Measurements from ENCODE around the gene HADHA. TPM values are rescaled to one million over a fixed set of nuclear protein-coding genes. Genes with fewer than 3 reads are reported as not detected.

Gene HADHA
- total RNA-seq, 1 experiment from 2014 or later = 118 TPM

DNA sequence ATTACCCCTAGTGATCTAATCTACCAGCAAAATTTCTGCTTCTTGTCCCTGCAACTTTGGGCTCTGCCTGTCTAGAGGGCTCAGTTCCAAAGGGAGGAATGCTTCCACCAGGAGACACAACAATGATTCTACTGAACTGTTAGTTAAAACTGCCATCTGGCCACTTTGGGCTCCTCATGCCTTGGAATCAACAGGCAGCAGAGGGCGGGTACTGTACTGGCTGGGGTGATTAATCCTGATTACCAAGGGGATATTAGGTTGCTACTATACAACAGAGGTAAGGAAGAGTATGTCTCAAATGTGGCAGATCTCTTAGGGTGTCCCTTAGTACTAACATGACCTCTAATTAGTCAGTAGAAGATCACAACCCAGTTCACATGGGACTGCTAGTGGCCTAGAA lies 21.4 kb downstream of the HADHA start:
- ChIA-PET CTCF (no interaction called here), POLR2A (no interaction called here)
- ATAC-seq = no peak

GRCh38 chr2:26217720-26218119 lies 26.7 kb downstream of the HADHA start:
- Mint-ChIP-seq H3K4me1 (no peaks in the 10 kb centered on the region), H3K36me3 (peaks cover 44% of the 10 kb centered on the region), H3K4me3 (no peak overlapping the region), H3K27me3 (ENCODE audit: low read depth) (no peaks in the 10 kb centered on the region), H3K9me3 (no peaks in the 10 kb centered on the region), H3K27ac (no peak overlapping the region)
- DNase-seq (ENCODE audit: low spot score) (no peak), ATAC-seq (no peak)
- CTCF ChIA-PET = no interaction called here
- POLR2A ChIA-PET = no interaction called here
- TF ChIP-seq ZNF317 (CRISPR knock-in tag; IDR thresholded peaks at IDR 0.05; ENCODE audit: borderline replicate concordance, low read depth) = peak; percentile 83
- TF ChIP-seq CREM (CRISPR knock-in tag; IDR thresholded peaks at IDR 0.05) = no peak

More for the DNA sequence above, 21.4 kb downstream of the HADHA start:
- no peaks in the 10 kb centered on the region for H3K4me1 Mint-ChIP-seq
- peaks cover 13% of the 10 kb centered on the region for H3K9me3 Mint-ChIP-seq
- no peaks in the 10 kb centered on the region for H3K27me3 Mint-ChIP-seq (ENCODE audit: low read depth)
- H3K36me3 Mint-ChIP-seq = peaks cover 37% of the 10 kb centered on the region
- DNase-seq (ENCODE audit: low spot score) = no peak
- H3K4me3 Mint-ChIP-seq = no peak overlapping the region
- 0 out of 2 replicates have a peak overlapping the region, but pooled peaks have one; percentile 49 for H3K27ac Mint-ChIP-seq
- TF ChIP-seq ZNF232 (CRISPR knock-in tag; IDR thresholded peaks at IDR 0.05) (no peak), ATF1 (CRISPR knock-in tag; IDR thresholded peaks at IDR 0.05) (no peak), ZNF512 (CRISPR knock-in tag; IDR thresholded peaks at IDR 0.05; ENCODE audit: borderline replicate concordance) (no peak), ZNF396 (CRISPR knock-in tag; IDR thresholded peaks at IDR 0.05; ENCODE audit: borderline replicate concordance) (no peak), NR3C1 (CRISPR knock-in tag; conservative IDR thresholded peaks at IDR 0.05; ENCODE audit: low read depth) (no peak), NFE2L1 (CRISPR knock-in tag; IDR thresholded peaks at IDR 0.05) (no peak)

DNA sequence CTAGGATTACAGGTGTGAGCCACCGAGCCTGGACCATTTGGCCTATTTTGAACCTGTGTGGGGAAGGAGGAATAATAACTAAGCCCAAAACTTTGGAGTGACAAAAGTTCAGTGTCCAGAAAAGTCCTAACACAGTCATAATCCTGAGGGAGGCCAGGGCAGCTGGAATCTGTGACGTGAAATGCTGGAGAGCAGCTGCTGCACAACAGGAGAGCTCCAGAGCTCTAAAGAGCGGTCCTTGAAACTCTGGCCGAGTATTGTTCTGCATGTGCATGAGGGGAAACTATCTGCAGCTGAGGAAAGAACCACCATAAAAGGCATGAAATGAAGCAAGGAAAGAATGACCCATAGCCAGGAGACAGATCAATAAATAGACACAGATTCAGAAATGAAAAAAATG lies 27.8 kb downstream of the HADHA start:
- Mint-ChIP-seq H3K36me3 (peaks cover 55% of the 10 kb centered on the region), H3K27me3 (ENCODE audit: low read depth) (no peaks in the 10 kb centered on the region), H3K27ac (peak overlapping the region; percentile 36; the same call in 1 of the 2 replicates)

DNA sequence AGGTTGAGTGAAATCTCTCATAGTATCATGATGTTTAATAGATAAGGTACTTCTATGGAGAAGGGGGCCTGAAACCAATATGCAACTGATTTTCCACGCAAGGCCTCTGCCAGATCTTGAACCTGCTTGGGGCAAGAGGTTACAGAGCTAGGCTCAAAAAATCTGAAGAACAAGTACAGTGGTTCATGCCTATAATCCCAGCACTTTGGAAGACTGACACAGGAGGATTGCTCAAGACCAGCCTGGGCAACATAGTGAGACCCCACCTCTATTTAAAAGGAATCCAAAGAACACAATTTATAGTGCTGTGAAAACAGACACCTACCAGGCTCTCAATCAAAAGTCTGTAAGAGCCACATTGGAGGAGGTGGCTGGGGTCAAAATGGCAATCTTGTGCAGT lies 28.6 kb downstream of the HADHA start:
- ChIA-PET POLR2A (no interaction called here), CTCF (no interaction called here)
- Mint-ChIP-seq H3K4me1 (no peaks in the 10 kb centered on the region), H3K9me3 (no peaks in the 10 kb centered on the region), H3K36me3 (peaks cover 59% of the 10 kb centered on the region), H3K4me3 (no peak overlapping the region), H3K27me3 (ENCODE audit: low read depth) (no peaks in the 10 kb centered on the region), H3K27ac (no peak overlapping the region)
- DNase-seq (ENCODE audit: low spot score) = no peak
- no peak for ATAC-seq
- TF ChIP-seq MAX (CRISPR knock-in tag; IDR thresholded peaks at IDR 0.05) (no peak), NR2C2 (CRISPR knock-in tag; IDR thresholded peaks at IDR 0.05) (no peak), ZMAT4 (CRISPR knock-in tag; IDR thresholded peaks at IDR 0.05) (no peak), ELF4 (CRISPR knock-in tag; IDR thresholded peaks at IDR 0.05; ENCODE audit: low read depth) (no peak), TEAD4 (CRISPR knock-in tag; IDR thresholded peaks at IDR 0.05) (no peak), NFATC4 (CRISPR knock-in tag; IDR thresholded peaks at IDR 0.05) (no peak), CREB1 (CRISPR knock-in tag; IDR thresholded peaks at IDR 0.05) (no peak)
- TF ChIP-seq, protein P1, sequence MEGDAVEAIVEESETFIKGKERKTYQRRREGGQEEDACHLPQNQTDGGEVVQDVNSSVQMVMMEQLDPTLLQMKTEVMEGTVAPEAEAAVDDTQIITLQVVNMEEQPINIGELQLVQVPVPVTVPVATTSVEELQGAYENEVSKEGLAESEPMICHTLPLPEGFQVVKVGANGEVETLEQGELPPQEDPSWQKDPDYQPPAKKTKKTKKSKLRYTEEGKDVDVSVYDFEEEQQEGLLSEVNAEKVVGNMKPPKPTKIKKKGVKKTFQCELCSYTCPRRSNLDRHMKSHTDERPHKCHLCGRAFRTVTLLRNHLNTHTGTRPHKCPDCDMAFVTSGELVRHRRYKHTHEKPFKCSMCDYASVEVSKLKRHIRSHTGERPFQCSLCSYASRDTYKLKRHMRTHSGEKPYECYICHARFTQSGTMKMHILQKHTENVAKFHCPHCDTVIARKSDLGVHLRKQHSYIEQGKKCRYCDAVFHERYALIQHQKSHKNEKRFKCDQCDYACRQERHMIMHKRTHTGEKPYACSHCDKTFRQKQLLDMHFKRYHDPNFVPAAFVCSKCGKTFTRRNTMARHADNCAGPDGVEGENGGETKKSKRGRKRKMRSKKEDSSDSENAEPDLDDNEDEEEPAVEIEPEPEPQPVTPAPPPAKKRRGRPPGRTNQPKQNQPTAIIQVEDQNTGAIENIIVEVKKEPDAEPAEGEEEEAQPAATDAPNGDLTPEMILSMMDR (IDR thresholded peaks at IDR 0.05) = no peak
- TF ChIP-seq, protein P2, sequence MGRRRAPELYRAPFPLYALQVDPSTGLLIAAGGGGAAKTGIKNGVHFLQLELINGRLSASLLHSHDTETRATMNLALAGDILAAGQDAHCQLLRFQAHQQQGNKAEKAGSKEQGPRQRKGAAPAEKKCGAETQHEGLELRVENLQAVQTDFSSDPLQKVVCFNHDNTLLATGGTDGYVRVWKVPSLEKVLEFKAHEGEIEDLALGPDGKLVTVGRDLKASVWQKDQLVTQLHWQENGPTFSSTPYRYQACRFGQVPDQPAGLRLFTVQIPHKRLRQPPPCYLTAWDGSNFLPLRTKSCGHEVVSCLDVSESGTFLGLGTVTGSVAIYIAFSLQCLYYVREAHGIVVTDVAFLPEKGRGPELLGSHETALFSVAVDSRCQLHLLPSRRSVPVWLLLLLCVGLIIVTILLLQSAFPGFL (CRISPR knock-in tag; IDR thresholded peaks at IDR 0.05; ENCODE audit: borderline replicate concordance) = no peak

More for the DNA sequence above, 27.8 kb downstream of the HADHA start:
- no peak for TF ChIP-seq NFYB (CRISPR knock-in tag; conservative IDR thresholded peaks at IDR 0.05; ENCODE audit: low read depth)
- no peak for TF ChIP-seq ZNF219 (CRISPR knock-in tag; IDR thresholded peaks at IDR 0.05; ENCODE audit: borderline replicate concordance)
- TF ChIP-seq JAZF1 (CRISPR knock-in tag; IDR thresholded peaks at IDR 0.05) = no peak
- TF ChIP-seq ATF2 (CRISPR knock-in tag; IDR thresholded peaks at IDR 0.05; ENCODE audit: borderline replicate concordance, low read depth) = no peak
- TF ChIP-seq FOXK1 (CRISPR knock-in tag; IDR thresholded peaks at IDR 0.05) = no peak
- no peak for TF ChIP-seq TCF7 (CRISPR knock-in tag; IDR thresholded peaks at IDR 0.05; ENCODE audit: low read depth)
- no peak for TF ChIP-seq GABPB1 (CRISPR knock-in tag; IDR thresholded peaks at IDR 0.05)
- Mint-ChIP-seq H3K4me1 (no peaks in the 10 kb centered on the region), H3K4me3 (no peak overlapping the region), H3K9me3 (no peaks in the 10 kb centered on the region)
- ChIA-PET POLR2A (no interaction called here), CTCF (interaction anchor here (0.7 to 0.9 kb wide), 2 partner anchors 45 to 99 kb away, joined by 3 to 4 read pairs; no protein-coding TSS in a partner anchor)
- no peak for ATAC-seq
- DNase-seq (ENCODE audit: low spot score) = no peak
